Measurements from ENCODE around the gene RGS6. TPM values are rescaled to one million over a fixed set of nuclear protein-coding genes. Genes with fewer than 3 reads are reported as not detected.
A peak's percentile ranks its signal among the peaks of the same experiment; 100 is the strongest.

RGS6 gene
- total and polyA plus RNA-seq, 4 experiments from 2014 or later, result 0.32 TPM; not detected in 3

DNA sequence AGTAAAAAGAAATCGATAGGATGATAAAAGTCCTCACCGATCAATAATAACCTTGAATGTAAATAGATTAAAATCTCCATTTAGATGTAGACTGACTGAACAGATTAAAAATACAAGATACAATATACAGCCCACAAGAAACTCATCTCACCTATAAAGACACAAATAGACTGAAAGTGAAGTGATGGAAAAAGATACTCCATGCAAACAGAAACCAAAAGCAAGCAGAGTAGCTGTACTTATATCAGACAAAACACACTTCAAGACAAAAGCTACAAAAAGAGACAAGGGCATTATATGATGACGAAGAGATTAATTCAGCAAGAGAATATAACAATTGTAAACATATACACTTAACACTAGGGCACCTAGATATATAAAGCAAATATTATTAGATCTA is 444.8 kb downstream of the RGS6 start:
- Mint-ChIP-seq H3K4me1 (no peaks in the 10 kb centered on the region), H3K27ac (no peak overlapping the region), H3K4me3 (no peak overlapping the region), H3K27me3 (peaks cover 21 to 31% of the 10 kb centered on the region in 2 donors), H3K9me3 (peaks cover 4 to 37% (median 23%) of the 10 kb centered on the region in 8 donors), H3K36me3 (peaks cover 0 to 3% of the 10 kb centered on the region in 2 donors)
- Histone ChIP-seq H3K9me3 (ENCODE audit: control insufficient read depth in 1 of 2, low read length in 2 of 2) (peaks cover 0 to 9% of the 10 kb centered on the region in 2 donors), H3K4me1 (ENCODE audit: insufficient read depth, low read length) (no peaks in the 10 kb centered on the region), H3K4me3 (ENCODE audit: low read length in 2 of 2) (no peak overlapping the region), H3K27me3 (ENCODE audit: insufficient read depth, low read length) (no peaks in the 10 kb centered on the region), H3K36me3 (ENCODE audit: insufficient read depth, low read length) (no peaks in the 10 kb centered on the region), H3K27ac (ENCODE audit: low read depth, low read length) (no peak overlapping the region)
- CTCF ChIA-PET (ENCODE audit: partially characterized antibody), result no interaction called here
- DNase-seq, result no peak
- POLR2A ChIA-PET (ENCODE audit: partially characterized antibody), result no interaction called here
- intact Hi-C loops (cut with micrococcal nuclease), result no loop called here

DNA sequence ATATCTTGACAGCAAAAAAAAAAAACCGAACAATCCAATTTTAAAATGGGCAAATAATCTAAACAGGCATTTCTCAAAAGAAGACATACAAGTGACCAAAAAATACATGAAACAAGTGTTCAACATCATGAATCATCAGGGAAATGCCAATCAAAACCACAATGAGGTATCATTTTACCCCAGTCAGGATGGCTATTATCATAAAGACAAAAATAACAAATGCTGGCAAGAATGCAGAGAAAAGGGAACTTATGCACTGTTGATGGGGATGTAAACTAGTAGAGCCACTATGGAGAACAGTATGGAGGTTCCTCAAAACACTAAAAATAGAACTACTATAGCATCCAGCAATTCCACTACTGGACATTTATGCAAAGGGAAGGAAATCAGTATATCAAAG is 448.2 kb downstream of the RGS6 start:
- intact Hi-C loops (cut with micrococcal nuclease), result no loop called here
- Histone ChIP-seq H3K36me3 (ENCODE audit: insufficient read depth, low read length) (no peaks in the 10 kb centered on the region), H3K4me1 (ENCODE audit: insufficient read depth, low read length) (no peaks in the 10 kb centered on the region), H3K27me3 (ENCODE audit: insufficient read depth, low read length) (no peaks in the 10 kb centered on the region), H3K9me3 (ENCODE audit: control insufficient read depth in 1 of 2, low read length in 2 of 2) (peaks cover 0 to 7% of the 10 kb centered on the region in 2 donors), H3K4me3 (ENCODE audit: low read length in 2 of 2) (no peak overlapping the region), H3K27ac (ENCODE audit: low read depth, low read length) (no peak overlapping the region)
- H3K36me3 Mint-ChIP-seq, result peaks cover 0 to 3% of the 10 kb centered on the region in 2 donors
- no peak overlapping the region for H3K27ac Mint-ChIP-seq
- no peak overlapping the region for H3K4me3 Mint-ChIP-seq
- ChIA-PET CTCF (ENCODE audit: partially characterized antibody) (no interaction called here), POLR2A (ENCODE audit: partially characterized antibody) (no interaction called here)
- H3K4me1 Mint-ChIP-seq, result peaks cover 0 to 2% (median 0%) of the 10 kb centered on the region in 4 donors
- peaks cover 19 to 25% of the 10 kb centered on the region in 2 donors for H3K27me3 Mint-ChIP-seq
- no peak for DNase-seq
- H3K9me3 Mint-ChIP-seq, result peaks cover 2 to 21% (median 10%) of the 10 kb centered on the region in 8 donors

DNA sequence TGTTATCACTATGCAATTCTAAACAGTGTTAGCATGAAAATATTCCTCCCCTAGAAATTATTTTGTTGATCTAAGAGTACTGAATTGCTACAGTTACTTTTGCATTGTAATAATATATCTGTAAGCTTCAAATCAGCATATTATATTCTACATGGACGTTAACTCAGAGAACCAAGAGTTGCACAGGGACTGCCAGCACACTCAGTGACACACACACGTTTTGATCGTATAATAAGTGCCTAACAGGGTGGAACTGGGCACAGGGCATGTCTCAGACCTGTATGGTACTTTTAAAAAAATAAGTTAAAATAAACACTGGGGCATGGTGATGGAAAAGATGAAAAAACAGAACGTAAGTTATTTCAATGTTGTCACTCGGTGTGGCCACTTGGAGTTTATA is 451.6 kb downstream of the RGS6 start:
- Mint-ChIP-seq H3K9me3 (peaks cover 0 to 2% (median 0%) of the 10 kb centered on the region in 8 donors), H3K36me3 (no peaks in the 10 kb centered on the region), H3K4me3 (no peak overlapping the region), H3K27me3 (peaks cover 13 to 22% of the 10 kb centered on the region in 2 donors), H3K27ac (no peak overlapping the region), H3K4me1 (peaks cover 0 to 2% (median 0%) of the 10 kb centered on the region in 4 donors)
- no peak for DNase-seq
- ChIA-PET POLR2A (ENCODE audit: partially characterized antibody) (no interaction called here), CTCF (ENCODE audit: partially characterized antibody) (no interaction called here)
- intact Hi-C loops (cut with micrococcal nuclease), result no loop called here
- H3K36me3 ChIP-seq (ENCODE audit: insufficient read depth, low read length), result no peaks in the 10 kb centered on the region
- no peaks in the 10 kb centered on the region for H3K9me3 ChIP-seq (ENCODE audit: control insufficient read depth in 1 of 2, low read length in 2 of 2)
- no peaks in the 10 kb centered on the region for H3K27me3 ChIP-seq (ENCODE audit: insufficient read depth, low read length)
- H3K4me1 ChIP-seq (ENCODE audit: insufficient read depth, low read length), result no peaks in the 10 kb centered on the region
- H3K4me3 ChIP-seq (ENCODE audit: low read length in 2 of 2), result no peak overlapping the region
- no peak overlapping the region for H3K27ac ChIP-seq (ENCODE audit: low read depth, low read length)

DNA sequence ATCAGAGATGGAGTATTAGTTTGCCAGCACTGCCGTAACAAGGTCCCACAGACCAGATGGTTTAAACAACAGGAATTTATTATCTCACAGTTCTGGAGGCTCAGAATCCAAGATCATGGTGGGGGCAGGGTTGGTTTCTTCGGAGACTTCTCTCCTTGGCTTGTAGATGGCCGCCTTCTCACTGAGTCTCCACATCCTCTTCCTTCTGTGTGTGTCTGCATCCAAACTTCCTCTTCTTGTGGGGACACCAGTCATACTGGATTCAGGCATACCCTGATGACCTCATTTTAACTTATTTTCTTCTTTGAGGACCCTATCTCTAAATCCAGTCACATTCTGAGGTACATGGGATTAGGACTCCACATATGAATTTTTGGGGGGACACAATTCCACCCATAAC is 455.5 kb downstream of the RGS6 start:
- intact Hi-C loops (cut with micrococcal nuclease), result no loop called here
- no peaks in the 10 kb centered on the region for H3K36me3 Mint-ChIP-seq
- CTCF ChIA-PET (ENCODE audit: partially characterized antibody), result no interaction called here

DNA sequence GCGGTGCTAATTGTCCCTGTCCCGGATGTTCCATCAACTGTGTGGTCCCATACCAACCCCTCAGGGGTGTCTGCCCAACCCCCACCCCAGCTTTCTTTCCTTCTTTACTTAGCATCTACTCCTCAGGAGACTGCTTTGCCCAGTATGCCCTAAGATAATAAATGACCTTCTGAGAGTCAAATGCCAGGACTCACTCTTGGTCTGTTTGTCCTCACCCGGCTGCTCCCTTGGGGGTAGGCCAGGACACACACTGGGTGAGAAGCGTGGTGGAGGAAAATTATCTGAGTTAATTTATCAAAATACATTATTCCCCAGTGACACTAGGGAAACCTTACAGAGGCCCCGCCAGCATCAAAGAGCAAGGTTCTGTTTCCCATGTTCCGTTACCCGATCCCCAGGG is 457.0 kb downstream of the RGS6 start:
- Mint-ChIP-seq H3K36me3 (no peaks in the 10 kb centered on the region), H3K4me3 (no peak overlapping the region), H3K27me3 (peaks cover 4 to 10% of the 10 kb centered on the region in 2 donors), H3K4me1 (no peaks in the 10 kb centered on the region), H3K9me3 (peaks cover 0 to 17% (median 8%) of the 10 kb centered on the region in 8 donors), H3K27ac (no peak overlapping the region)
- Histone ChIP-seq H3K4me1 (ENCODE audit: insufficient read depth, low read length) (no peaks in the 10 kb centered on the region), H3K27ac (ENCODE audit: low read depth, low read length) (no peak overlapping the region), H3K27me3 (ENCODE audit: insufficient read depth, low read length) (no peaks in the 10 kb centered on the region), H3K36me3 (ENCODE audit: insufficient read depth, low read length) (no peaks in the 10 kb centered on the region), H3K4me3 (ENCODE audit: low read length in 2 of 2) (no peak overlapping the region), H3K9me3 (ENCODE audit: control insufficient read depth in 1 of 2, low read length in 2 of 2) (no peaks in the 10 kb centered on the region)
- no peak for DNase-seq
- POLR2A ChIA-PET (ENCODE audit: partially characterized antibody), result no interaction called here
- intact Hi-C loops (cut with micrococcal nuclease), result no loop called here
- CTCF ChIA-PET (ENCODE audit: partially characterized antibody), result no interaction called here

More for the DNA sequence above, 455.5 kb downstream of the RGS6 start:
- Histone ChIP-seq H3K4me1 (ENCODE audit: insufficient read depth, low read length) (no peaks in the 10 kb centered on the region), H3K36me3 (ENCODE audit: insufficient read depth, low read length) (no peaks in the 10 kb centered on the region), H3K27ac (ENCODE audit: low read depth, low read length) (no peak overlapping the region), H3K4me3 (ENCODE audit: low read length in 2 of 2) (no peak overlapping the region), H3K27me3 (ENCODE audit: insufficient read depth, low read length) (no peaks in the 10 kb centered on the region), H3K9me3 (ENCODE audit: control insufficient read depth in 1 of 2, low read length in 2 of 2) (no peaks in the 10 kb centered on the region)
- H3K27ac Mint-ChIP-seq, result no peak overlapping the region
- POLR2A ChIA-PET (ENCODE audit: partially characterized antibody), result no interaction called here
- H3K4me3 Mint-ChIP-seq, result no peak overlapping the region
- peaks cover 0 to 5% (median 0%) of the 10 kb centered on the region in 8 donors for H3K9me3 Mint-ChIP-seq
- peaks cover 0 to 2% (median 0%) of the 10 kb centered on the region in 4 donors for H3K4me1 Mint-ChIP-seq
- no peak for DNase-seq
- peaks cover 8 to 15% of the 10 kb centered on the region in 2 donors for H3K27me3 Mint-ChIP-seq

DNA sequence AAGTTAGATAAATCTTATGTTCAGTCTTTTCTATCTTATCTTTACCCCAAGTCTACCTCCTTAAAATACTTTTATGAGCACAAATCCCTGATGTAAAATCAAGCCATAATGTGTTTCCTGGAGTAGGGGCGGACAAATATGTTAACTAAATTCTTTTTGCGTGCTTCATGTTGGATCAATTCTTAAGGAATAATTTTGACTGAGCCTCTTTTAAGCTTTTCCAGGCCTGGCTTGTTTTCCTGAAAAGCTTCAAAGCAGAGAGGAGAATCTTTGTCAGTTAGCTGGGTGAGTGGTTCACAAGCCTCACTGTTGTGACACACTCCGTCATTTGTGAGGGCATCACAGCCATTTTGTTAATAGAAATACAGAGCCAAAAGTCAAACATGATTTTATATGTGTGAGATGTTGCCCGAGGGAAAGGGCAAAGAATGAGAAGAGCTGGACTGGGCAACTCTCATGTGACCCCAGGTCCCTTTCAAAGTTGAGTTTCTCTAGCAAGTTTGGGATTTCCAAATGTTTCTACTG is 468.9 kb downstream of the RGS6 start:
- H3K27ac Mint-ChIP-seq, result no peak overlapping the region
- H3K4me1 ChIP-seq (ENCODE audit: insufficient read depth, low read length), result peaks cover 15% of the 10 kb centered on the region
- H3K27me3 Mint-ChIP-seq, result peaks cover 21 to 23% of the 10 kb centered on the region in 2 donors
- DNase-seq, result no peak
- peaks cover 11 to 22% (median 15%) of the 10 kb centered on the region in 4 donors for H3K4me1 Mint-ChIP-seq
- CTCF ChIA-PET (ENCODE audit: partially characterized antibody), result no interaction called here
- POLR2A ChIA-PET (ENCODE audit: partially characterized antibody), result no interaction called here
- peak overlapping the region in 1 of 8 donors; percentile 81 for H3K4me3 Mint-ChIP-seq
- H3K36me3 ChIP-seq (ENCODE audit: insufficient read depth, low read length), result no peaks in the 10 kb centered on the region
- no peaks in the 10 kb centered on the region for H3K9me3 ChIP-seq (ENCODE audit: control insufficient read depth in 1 of 2, low read length in 2 of 2)
- no peaks in the 10 kb centered on the region for H3K36me3 Mint-ChIP-seq
- no peak overlapping the region for H3K27ac ChIP-seq (ENCODE audit: low read depth, low read length)
- H3K27me3 ChIP-seq (ENCODE audit: insufficient read depth, low read length), result no peaks in the 10 kb centered on the region
- H3K4me3 ChIP-seq (ENCODE audit: low read length in 2 of 2), result no peak overlapping the region
- intact Hi-C loops (cut with micrococcal nuclease), result no loop called here
- H3K9me3 Mint-ChIP-seq, result peaks cover 0 to 5% (median 3%) of the 10 kb centered on the region in 8 donors

DNA sequence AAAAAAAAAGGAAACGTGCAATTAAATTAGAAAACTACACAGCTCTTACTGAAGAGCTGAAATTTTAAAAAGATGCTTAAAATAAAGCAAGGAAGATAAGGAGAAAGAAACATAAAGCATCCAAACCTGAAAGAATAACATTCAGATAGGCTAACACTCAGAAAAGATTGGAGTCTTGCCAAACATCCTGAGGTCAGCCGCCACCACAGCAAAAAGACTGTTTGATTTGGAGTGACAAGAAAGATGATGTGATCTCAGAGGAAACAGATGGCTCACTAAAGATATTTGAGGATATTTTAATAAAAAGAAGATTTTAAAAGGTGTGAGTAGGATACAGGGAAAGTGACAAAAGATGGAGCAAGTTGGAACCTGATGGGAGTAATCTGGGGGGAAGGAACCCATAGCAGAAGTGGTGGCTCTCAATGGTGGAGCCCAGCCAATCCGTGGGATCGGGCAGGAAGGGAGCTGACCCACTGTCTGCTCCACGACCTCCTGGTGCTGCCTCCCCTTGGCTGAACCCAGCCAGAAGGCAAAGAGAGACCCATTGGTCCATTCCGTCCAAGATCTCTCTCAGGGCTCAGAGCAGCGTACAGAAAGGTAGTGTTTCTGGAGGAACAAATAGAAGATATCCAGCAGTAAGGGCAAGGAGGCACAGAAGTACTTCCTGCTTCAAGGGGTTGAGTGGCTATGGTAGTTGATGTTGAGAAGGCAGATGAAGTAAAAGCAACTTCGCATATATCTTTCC is 469.6 kb downstream of the RGS6 start:
- ChIA-PET CTCF (ENCODE audit: partially characterized antibody) (no interaction called here), POLR2A (ENCODE audit: partially characterized antibody) (no interaction called here)
- no peak overlapping the region for H3K27ac ChIP-seq (ENCODE audit: low read depth, low read length)
- H3K36me3 ChIP-seq (ENCODE audit: insufficient read depth, low read length), result no peaks in the 10 kb centered on the region
- H3K4me3 ChIP-seq (ENCODE audit: low read length in 2 of 2), result no peak overlapping the region
- peaks cover 15% of the 10 kb centered on the region for H3K4me1 ChIP-seq (ENCODE audit: insufficient read depth, low read length)
- Mint-ChIP-seq H3K4me3 (peak overlapping the region in 7 of 8 donors; percentile 2 to 81 (median 23)), H3K27me3 (peaks cover 21 to 23% of the 10 kb centered on the region in 2 donors), H3K9me3 (peaks cover 0 to 5% (median 1%) of the 10 kb centered on the region in 8 donors), H3K36me3 (no peaks in the 10 kb centered on the region), H3K27ac (peak overlapping the region in 2 of 7 donors; percentile 2 to 22), H3K4me1 (peaks cover 11 to 22% (median 15%) of the 10 kb centered on the region in 4 donors)
- no peaks in the 10 kb centered on the region for H3K27me3 ChIP-seq (ENCODE audit: insufficient read depth, low read length)
- intact Hi-C loops (cut with micrococcal nuclease), result no loop called here
- H3K9me3 ChIP-seq (ENCODE audit: control insufficient read depth in 1 of 2, low read length in 2 of 2), result no peaks in the 10 kb centered on the region
- DNase-seq, result peak; percentile 39 to 59 (median 48)
